ENCODE results near the gene ZBTB1.
"Not testable (repeated sequence)": the region's sequence is repeated elsewhere in the genome, so short reads cannot be mapped to it uniquely, and the experiment has no call there.

The ZBTB1 gene

GRCh38 chr14:64569646-64570045 lies 65.1 kb downstream of the ZBTB1 start:
- not testable (repeated sequence) for DNase-seq (ENCODE audit: low spot score)

GRCh38 chr14:64572386-64573104 lies 68.0 kb downstream of the ZBTB1 start:
- no peak for DNase-seq (ENCODE audit: low spot score)

- DNase-seq (ENCODE audit: low spot score): no peak
These were observed 68.5 kb downstream of the ZBTB1 start for GRCh38 chr14:64573109-64573508.
